Measurements from ENCODE around the gene FGF23.
"Not testable (repeated sequence)": the region's sequence is repeated elsewhere in the genome, so short reads cannot be mapped to it uniquely, and the experiment has no call there.

Gene FGF23

GRCh38 chr12:4379405-4379804 is at the start of gene FGF23:
Gene FGF23, minus strand, starts transcription at chr12:4379712. Its CDS starts 130 bp downstream, at chr12:4379582.
- DNase-seq: no peak

GRCh38 chr12:4424422-4424821 is 44.9 kb upstream of the FGF23 start:
- no peak for DNase-seq

- DNase-seq: no peak
Measured at GRCh38 chr12:4423528-4424195, 44.1 kb upstream of the FGF23 start.

GRCh38 chr12:4422985-4423384 is 43.5 kb upstream of the FGF23 start:
- DNase-seq: no peak

GRCh38 chr12:4421590-4422031 is 42.1 kb upstream of the FGF23 start:
- DNase-seq: no peak

GRCh38 chr12:4420138-4420670 is 40.7 kb upstream of the FGF23 start:
- DNase-seq: no peak

DNA sequence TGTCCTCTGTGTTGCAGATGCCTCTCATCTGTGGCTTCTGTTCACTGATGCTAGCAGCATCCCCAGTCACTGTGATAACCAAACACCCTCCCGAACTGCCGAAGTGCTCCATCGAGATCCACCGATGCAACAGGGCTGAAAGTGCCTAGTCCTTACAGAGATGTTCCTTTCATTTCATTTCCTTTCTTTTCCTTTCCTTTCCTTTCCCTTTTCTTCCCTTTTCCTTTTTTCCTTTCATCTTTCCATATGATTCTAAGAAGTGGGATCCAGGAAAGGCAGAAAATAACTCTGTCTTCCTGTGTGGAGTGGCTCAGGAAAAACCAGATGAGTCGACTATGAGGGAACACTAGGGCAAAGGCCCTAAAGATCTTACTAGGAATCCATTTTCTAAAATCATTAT is 39.4 kb upstream of the FGF23 start:
- DNase-seq: no peak

GRCh38 chr12:4417936-4418335 is 38.4 kb upstream of the FGF23 start:
- no peak for DNase-seq

DNA sequence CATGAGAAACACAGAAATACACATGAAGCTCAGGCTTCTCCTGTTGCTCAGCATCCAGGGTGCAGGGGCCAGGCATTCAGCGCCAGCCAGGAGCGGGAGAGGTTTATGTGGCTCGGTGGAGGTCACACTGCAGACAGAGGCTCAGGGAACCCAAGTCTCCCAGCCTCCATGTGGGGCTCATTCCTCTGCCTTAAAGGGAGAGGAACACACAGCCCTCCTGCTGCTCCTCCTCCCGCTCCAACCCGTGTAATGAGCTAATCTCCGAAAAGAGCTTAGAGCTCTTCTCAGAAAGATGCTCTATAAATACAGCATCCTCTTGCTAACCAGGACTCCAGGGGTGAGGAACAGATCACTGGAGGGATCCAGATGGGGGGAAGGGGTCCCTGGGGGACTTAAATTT is 37.9 kb upstream of the FGF23 start:
- no peak for DNase-seq

DNA sequence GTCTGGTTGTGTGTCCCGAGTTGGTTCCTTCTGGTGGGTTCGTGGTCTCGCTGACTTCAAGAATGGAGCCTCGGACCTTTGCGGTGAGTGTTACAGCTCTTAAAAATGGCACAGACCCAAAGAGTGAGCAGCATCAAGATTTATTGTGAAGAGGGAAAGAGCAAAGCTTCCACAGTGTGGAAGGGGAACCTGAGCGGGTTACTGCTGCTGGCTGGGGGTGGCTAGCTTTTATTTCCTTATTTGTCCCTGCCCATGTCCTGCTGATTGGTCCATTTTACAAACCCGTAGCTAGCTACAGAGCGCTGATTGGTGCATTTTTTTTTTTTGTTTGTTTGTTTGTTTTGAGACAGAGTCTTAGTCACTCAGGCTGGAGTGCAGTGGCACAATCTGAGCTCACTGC is 36.8 kb upstream of the FGF23 start:
- no peak for DNase-seq

- DNase-seq: no peak
Measured at GRCh38 chr12:4412465-4412864, 33.0 kb upstream of the FGF23 start.

DNA sequence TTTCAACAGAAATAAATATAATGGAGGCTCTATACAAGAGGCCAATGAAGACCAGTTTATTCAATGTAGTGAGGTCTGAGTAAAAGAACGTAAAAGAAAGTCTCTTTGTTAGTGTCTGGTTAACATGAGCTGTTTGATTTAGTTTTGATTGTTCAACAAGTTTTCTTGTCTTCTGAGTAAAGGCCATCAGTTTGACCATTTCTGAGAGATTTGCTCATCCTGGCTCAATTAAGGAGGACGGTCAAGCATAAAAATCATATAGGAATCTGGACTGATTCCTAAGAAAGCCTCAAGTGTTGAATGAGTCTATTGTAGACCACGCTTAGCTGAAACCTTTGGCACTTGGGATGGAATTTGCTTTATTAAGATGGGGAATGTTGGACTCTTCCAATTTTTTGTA is 32.5 kb upstream of the FGF23 start:
- DNase-seq: no peak

GRCh38 chr12:4407136-4407535 is 27.6 kb upstream of the FGF23 start:
- no peak for DNase-seq

- not testable (repeated sequence) for DNase-seq
Measured at GRCh38 chr12:4404877-4405637, 25.5 kb upstream of the FGF23 start.

DNA sequence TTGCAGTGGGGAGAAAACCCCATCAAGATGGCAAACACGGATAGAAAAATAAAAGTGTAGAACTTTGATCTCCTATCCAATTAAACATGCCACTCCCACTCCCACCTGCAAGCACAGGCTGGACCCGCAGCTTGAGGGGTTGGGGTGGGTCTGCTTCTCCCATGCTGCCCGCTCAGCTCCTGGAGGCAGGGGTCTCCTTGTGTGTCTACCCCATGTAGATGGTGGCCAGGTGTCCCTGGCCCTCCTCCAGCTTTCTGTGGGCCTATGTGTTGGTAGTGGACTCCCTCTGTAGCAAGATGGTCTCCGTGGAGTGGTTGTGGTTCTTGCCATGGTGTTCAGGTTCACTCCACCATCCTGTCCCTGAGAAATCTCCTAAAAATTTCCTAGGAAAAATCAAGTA is 23.5 kb upstream of the FGF23 start:
- no peak for DNase-seq

DNA sequence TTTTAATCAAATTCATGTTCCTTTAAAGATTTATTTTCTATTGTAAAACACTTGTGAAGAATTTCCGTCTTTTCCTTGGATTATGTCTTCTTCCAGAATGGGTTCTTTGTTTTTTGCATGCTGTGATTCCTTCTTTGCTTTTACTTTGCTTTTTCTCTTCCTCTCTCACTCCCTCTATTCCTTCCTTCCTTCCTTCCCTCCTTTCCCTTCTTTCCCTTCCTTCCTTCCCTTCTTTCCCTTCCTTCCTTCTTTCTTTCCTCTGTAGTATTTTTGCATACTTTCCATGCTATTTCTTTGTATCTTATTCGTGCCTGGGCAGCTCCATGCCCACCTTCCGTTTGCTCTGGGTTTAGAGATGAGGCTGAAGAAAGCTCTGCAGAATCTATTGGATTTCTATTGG is 21.6 kb upstream of the FGF23 start:
- DNase-seq: no peak

- no peak for DNase-seq
Measured at GRCh38 chr12:4395818-4396217, 16.3 kb upstream of the FGF23 start.

DNA sequence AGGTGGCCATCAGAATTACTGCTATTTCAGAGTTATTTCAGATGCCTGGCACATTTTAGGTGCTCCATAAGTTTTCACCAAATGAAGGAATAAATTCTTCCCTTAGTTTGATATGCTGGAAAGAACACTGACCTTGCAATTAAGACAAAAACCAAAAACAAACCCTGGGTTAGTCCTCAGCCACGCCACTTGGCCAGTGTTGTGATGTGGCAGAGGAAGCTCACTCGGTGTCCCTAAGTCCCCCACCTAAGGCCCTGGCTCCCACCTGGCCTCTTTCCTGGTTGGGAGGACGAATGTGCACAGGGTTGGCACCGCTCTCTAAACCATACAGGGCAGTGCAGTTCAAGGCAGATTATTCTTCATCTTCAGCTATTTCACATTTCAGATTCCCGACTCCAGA is 13.7 kb upstream of the FGF23 start:
- DNase-seq: no peak

DNA sequence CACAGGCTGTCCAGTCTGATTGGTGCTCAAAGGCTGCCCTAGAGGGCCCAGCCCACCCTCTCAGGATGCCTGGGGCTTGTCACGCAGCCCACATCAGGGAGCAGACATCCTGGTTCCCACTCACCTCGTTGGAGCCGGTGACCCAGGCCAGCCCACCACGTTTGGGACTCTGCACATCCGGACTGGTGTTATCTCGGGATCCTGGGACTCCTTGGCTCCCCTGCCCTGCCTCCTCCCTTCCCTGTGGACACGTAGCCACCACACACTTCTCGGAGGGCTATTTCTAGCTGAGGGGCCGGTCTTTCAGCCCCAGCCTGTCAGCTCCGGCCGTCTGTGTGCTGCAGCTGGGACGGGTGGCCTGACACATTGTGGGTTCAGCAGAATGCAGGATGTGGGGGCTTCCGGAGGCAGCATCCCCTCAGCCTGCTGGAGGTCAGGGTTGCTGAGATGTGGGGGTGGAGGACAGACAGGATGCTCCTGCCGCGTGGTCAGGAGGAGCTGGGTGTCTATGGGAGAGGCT is 12.8 kb upstream of the FGF23 start:
- no peak for DNase-seq

- no peak for DNase-seq
Measured at GRCh38 chr12:4388662-4389061, 9.2 kb upstream of the FGF23 start.

DNA sequence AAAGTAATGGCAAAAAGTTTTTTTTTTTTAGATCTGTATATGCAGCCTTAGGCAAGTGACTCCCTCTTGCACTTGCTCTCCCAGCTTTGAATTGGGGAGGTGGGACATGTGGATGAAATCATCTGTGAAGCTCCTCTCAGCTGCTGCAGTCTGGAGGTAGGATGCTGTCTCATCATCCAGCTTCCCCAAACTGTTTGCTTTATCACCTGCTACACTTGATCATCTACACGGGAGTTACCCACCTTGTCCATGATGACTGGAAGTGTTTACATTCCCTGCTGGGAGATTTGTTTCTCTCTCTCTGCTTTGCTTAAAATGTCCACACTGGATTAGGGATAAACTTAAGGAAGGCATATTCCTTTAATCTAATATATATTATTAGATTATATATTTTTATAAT is 8.5 kb upstream of the FGF23 start:
- no peak for DNase-seq

DNA sequence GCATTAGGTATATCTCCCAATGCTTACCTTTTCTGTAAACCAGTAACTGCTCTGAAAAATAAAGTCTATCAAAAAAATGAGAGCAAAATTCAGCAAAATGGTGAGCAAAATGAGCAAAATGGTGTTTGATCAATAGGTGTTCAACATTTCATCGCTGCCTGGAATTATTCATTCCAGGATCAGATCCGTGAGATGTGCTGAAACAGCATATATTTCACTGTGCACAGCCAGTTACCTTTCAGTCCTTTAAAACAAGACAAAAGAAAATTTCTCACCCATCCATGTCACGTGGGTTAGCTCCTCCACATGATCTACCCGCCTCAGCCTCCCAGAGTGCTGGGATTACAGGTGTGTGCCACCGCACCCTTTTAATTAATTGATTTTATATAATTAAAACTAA is 8.1 kb upstream of the FGF23 start:
- no peak for DNase-seq

DNA sequence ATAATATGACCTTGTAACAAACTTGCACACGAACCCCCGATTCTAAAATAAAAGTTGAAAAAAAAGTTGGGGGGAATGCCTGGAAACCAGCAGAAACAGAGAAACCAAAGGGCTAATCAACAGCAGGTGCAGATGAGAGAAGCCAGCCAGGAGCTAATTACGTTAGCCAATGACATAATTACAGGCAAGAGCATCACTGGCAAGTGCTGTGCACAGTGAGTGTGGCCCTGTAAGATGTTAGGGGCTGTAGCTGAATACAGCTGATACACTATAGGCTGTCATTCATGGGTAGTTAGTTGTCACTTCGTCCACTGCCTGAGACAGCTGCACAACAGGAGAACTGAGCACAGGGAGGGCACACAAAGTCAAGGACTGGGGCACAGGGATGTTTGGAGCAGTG is 7.3 kb upstream of the FGF23 start:
- DNase-seq: no peak

GRCh38 chr12:4383304-4383865 is 3.9 kb upstream of the FGF23 start:
- DNase-seq: no peak
